SU-DHL-6 (cell line): Measurements from ENCODE around the gene CCDC85C.

Experiments
- H2AFZ ChIP-seq: fragments of 200-600 bp; sonication (generic); 2 replicates; pipeline ENCODE4 v1.6.1; 2014; ENCODE audit warnings: low read depth, mild to moderate bottlenecking, moderate library complexity, mixed read lengths, antibody characterized with exemption, low read length; ENCODE audit not compliant: severe bottlenecking
- H3F3A ChIP-seq: fragments of 200-600 bp; shearing (Covaris generic); 2 replicates; pipeline ENCODE4 v1.6.0; 2016; ENCODE audit warnings: antibody characterized with exemption, mild to moderate bottlenecking; ENCODE audit not compliant: insufficient read depth
- H3K27ac ChIP-seq: fragments of 200-600 bp; sonication (generic); 2 replicates; pipeline ENCODE4 v1.5.1; 2016; ENCODE audit warnings: low read depth, mild to moderate bottlenecking, low read length, moderate library complexity, mixed read lengths
- H3K27me3 ChIP-seq: fragments of 200-600 bp; sonication (generic), shearing (Covaris generic); 2 replicates; pipeline ENCODE4 v1.6.0; 2014; ENCODE audit warnings: mild to moderate bottlenecking, low read length
- H3K36me3 ChIP-seq: fragments of 200-600 bp; sonication (generic); 2 replicates; pipeline ENCODE4 v1.6.1; 2014; ENCODE audit warnings: mild to moderate bottlenecking, low read length, mixed read lengths
- H3K4me2 ChIP-seq: fragments of 300-600, 200-600 bp; shearing (Covaris generic), sonication (generic); 2 replicates; pipeline ENCODE4 v1.6.0; 2014; ENCODE audit warnings: low read length, low read depth, mild to moderate bottlenecking; ENCODE audit not compliant: poor library complexity, severe bottlenecking
- H3K4me3 ChIP-seq: fragments of 200-600 bp; sonication (generic); 2 replicates; pipeline ENCODE4 v1.5.1; 2014; ENCODE audit warnings: antibody characterized with exemption, low read length, mild to moderate bottlenecking, mixed read lengths; ENCODE audit not compliant: insufficient read depth, poor library complexity, severe bottlenecking
- H3K79me2 ChIP-seq: fragments of 200-600 bp; sonication (generic); 2 replicates; pipeline ENCODE4 v1.6.1; 2014; ENCODE audit warnings: mild to moderate bottlenecking, low read length, moderate library complexity; ENCODE audit not compliant: insufficient read depth
- H3K9ac ChIP-seq: fragments of 200-600 bp; sonication (generic); 2 replicates; pipeline ENCODE4 v1.7.0; 2014; ENCODE audit warnings: mild to moderate bottlenecking, low read length
- H3K9me2 ChIP-seq: fragments of 200-600 bp; sonication (generic); replicated peaks from 2 replicates; pipeline ENCODE4 v1.6.1; 2014; ENCODE audit warnings: low read length; ENCODE audit not compliant: insufficient read depth
- H3K9me3 ChIP-seq: fragments of 200-600 bp; sonication (generic); 2 replicates; pipeline ENCODE4 v1.6.1; 2014; ENCODE audit warnings: low read length, mixed read lengths; ENCODE audit not compliant: insufficient read depth
- H4K20me1 ChIP-seq: fragments of 200-600 bp; sonication (generic); 2 replicates; pipeline ENCODE4 v1.6.1; 2014; ENCODE audit warnings: low read depth, mild to moderate bottlenecking, antibody characterized with exemption, low read length, moderate library complexity, mixed read lengths
- EZH2phosphoT487 ChIP-seq: fragments of 200-600 bp; sonication (generic), shearing (Covaris generic); conservative IDR thresholded peaks from 2 replicates; pipeline ENCODE4 v1.6.1; 2018; ENCODE audit warnings: mild to moderate bottlenecking, antibody characterized with exemption, low read length, moderate library complexity, mixed read lengths
- TF ChIP-seq, protein P1 (sequence below): fragments of 200-600 bp; sonication (generic); IDR thresholded peaks from one replicate; pipeline ENCODE4 v1.5.1; 2017; ENCODE audit warnings: antibody characterized with exemption, mild to moderate bottlenecking, low read length, moderate library complexity; ENCODE audit not compliant: insufficient read depth, poor library complexity, severe bottlenecking

Gene CCDC85C

DNA sequence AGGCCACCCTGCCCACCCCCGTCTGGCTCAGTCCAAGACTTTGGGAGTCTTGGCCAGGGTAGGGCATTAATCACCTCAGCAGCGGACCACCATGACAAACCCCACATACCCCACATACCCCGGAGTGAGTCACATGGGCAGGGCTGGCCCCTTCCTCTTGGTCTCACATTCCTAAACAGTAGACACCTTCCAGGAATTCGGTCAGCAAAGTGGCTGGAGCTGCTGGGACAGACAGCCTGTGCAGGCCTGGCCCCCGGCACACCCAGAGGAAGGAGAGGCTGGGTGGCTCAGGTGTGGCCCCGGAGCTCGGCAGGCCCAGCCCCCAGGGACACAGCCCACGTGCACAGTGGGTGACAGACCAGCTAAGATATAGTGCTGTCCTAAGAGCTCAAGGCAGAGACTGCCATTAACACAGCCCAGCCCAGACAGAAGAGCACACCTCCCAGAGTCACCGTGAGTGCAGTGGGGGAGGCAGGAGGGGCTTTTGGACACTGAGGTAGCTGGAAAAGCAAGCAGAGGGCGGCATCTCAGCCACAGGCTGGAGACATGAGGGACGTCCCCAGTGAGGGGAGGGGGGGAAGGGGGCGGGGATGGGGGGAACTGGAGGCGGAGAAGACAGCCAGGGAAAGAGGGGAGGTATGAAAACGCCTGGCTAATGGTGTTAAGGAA lies 24.0 kb downstream of the CCDC85C start:
- no peaks in the 10 kb centered on the region for H3K27me3 ChIP-seq
- H3K9ac ChIP-seq = no peak overlapping the region
- H4K20me1 ChIP-seq = no peaks in the 10 kb centered on the region
- TF ChIP-seq EZH2phosphoT487 = no peak
- H3K4me2 ChIP-seq = no peak overlapping the region
- H3K79me2 ChIP-seq = no peaks in the 10 kb centered on the region
- no peak overlapping the region for H3K27ac ChIP-seq
- no peak overlapping the region for H2AFZ ChIP-seq
- H3K9me3 ChIP-seq = no peaks in the 10 kb centered on the region
- H3K4me3 ChIP-seq = no peak overlapping the region
- H3K9me2 ChIP-seq = no peaks in the 10 kb centered on the region
- no peaks in the 10 kb centered on the region for H3K36me3 ChIP-seq
- H3F3A ChIP-seq = no peaks in the 10 kb centered on the region

DNA sequence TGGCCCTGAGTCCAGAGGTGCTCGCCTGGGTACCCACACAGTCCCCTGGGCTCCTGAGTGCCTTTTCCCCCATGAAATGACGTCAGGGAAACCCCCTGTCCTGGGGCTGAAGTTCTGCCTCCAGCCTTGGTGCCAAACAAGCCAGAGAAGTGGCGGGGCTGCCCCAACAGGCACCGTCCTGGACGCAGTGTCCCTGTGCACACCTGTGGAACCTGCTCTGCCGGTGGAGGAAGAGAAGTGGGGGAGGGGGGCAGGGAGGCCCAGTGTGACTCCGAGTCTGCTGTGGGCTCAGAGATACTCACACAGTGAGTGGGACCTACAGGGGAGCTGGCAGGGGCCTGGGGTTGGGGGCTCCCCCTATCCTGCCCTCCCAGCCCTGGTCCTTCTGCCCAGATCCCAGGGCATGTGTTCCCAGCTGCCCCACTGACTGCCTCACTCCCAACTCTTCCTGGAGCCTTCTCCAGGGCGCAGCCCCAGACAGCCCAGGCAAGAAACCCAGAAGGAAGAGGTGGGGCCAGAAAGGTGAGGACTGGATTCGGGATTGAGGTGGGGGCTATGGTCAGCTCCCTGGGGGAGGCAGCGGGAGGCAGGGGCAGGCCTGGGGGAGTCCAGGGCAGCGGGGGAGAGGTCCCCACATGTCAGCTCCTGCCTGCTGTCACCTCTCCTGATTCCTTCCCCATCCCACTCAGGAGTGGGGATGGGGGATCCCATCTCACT lies 24.7 kb downstream of the CCDC85C start:
- no peak overlapping the region for H3K4me3 ChIP-seq
- no peaks in the 10 kb centered on the region for H3K9me3 ChIP-seq
- H3F3A ChIP-seq = no peaks in the 10 kb centered on the region
- no peak overlapping the region for H3K27ac ChIP-seq
- no peaks in the 10 kb centered on the region for H3K36me3 ChIP-seq
- no peaks in the 10 kb centered on the region for H3K79me2 ChIP-seq
- no peak overlapping the region for H3K4me2 ChIP-seq
- no peaks in the 10 kb centered on the region for H3K9me2 ChIP-seq
- no peak overlapping the region for H2AFZ ChIP-seq
- no peak for TF ChIP-seq EZH2phosphoT487
- TF ChIP-seq, protein P1, sequence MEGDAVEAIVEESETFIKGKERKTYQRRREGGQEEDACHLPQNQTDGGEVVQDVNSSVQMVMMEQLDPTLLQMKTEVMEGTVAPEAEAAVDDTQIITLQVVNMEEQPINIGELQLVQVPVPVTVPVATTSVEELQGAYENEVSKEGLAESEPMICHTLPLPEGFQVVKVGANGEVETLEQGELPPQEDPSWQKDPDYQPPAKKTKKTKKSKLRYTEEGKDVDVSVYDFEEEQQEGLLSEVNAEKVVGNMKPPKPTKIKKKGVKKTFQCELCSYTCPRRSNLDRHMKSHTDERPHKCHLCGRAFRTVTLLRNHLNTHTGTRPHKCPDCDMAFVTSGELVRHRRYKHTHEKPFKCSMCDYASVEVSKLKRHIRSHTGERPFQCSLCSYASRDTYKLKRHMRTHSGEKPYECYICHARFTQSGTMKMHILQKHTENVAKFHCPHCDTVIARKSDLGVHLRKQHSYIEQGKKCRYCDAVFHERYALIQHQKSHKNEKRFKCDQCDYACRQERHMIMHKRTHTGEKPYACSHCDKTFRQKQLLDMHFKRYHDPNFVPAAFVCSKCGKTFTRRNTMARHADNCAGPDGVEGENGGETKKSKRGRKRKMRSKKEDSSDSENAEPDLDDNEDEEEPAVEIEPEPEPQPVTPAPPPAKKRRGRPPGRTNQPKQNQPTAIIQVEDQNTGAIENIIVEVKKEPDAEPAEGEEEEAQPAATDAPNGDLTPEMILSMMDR = no peak
- no peak overlapping the region for H3K9ac ChIP-seq
- H3K27me3 ChIP-seq = no peaks in the 10 kb centered on the region
- H4K20me1 ChIP-seq = no peaks in the 10 kb centered on the region

GRCh38 chr14:99578541-99579101 lies 25.4 kb downstream of the CCDC85C start:
- no peaks in the 10 kb centered on the region for H4K20me1 ChIP-seq
- no peak overlapping the region for H3K27ac ChIP-seq

More at GRCh38 chr14:99578541-99579101, 25.4 kb downstream of the CCDC85C start:
- Histone ChIP-seq H3K9me3 (no peaks in the 10 kb centered on the region), H3K4me3 (no peak overlapping the region), H3K79me2 (no peaks in the 10 kb centered on the region), H3K27me3 (no peaks in the 10 kb centered on the region), H3K4me2 (no peak overlapping the region), H3K9ac (no peak overlapping the region), H3K36me3 (no peaks in the 10 kb centered on the region), H3F3A (no peaks in the 10 kb centered on the region), H3K9me2 (no peaks in the 10 kb centered on the region), H2AFZ (no peak overlapping the region)
- TF ChIP-seq EZH2phosphoT487 = no peak
- TF ChIP-seq, protein P1 = no peak
